Measurements from ENCODE around the gene MAD1L1.

The MAD1L1 gene

GRCh38 chr7:1916601-1916970 lies 316.2 kb downstream of the MAD1L1 start:
- no peak for DNase-seq (ENCODE audit: low read depth in 3 of 3)

GRCh38 chr7:1915956-1916600 lies 316.7 kb downstream of the MAD1L1 start:
- DNase-seq (ENCODE audit: low read depth in 3 of 3): no peak

- no peak for DNase-seq (ENCODE audit: low read depth in 3 of 3)
These were observed 317.4 kb downstream of the MAD1L1 start for GRCh38 chr7:1915326-1915725.

GRCh38 chr7:1914743-1915142 lies 318.0 kb downstream of the MAD1L1 start:
- no peak for DNase-seq (ENCODE audit: low read depth in 3 of 3)

- no peak for DNase-seq (ENCODE audit: low read depth in 3 of 3)
These were observed 318.4 kb downstream of the MAD1L1 start for GRCh38 chr7:1914321-1914720.

- no peak for DNase-seq (ENCODE audit: low read depth in 3 of 3)
These were observed 319.1 kb downstream of the MAD1L1 start for GRCh38 chr7:1913466-1914282.

- DNase-seq (ENCODE audit: low read depth in 3 of 3): no peak
These were observed 319.9 kb downstream of the MAD1L1 start for GRCh38 chr7:1912593-1913465.

- DNase-seq (ENCODE audit: low read depth in 3 of 3): no peak
These were observed 321.2 kb downstream of the MAD1L1 start for GRCh38 chr7:1911571-1911970.

- DNase-seq (ENCODE audit: low read depth in 3 of 3): no peak
These were observed 321.9 kb downstream of the MAD1L1 start for GRCh38 chr7:1910827-1911226.

GRCh38 chr7:1910081-1910685 lies 322.6 kb downstream of the MAD1L1 start:
- no peak for DNase-seq (ENCODE audit: low read depth in 3 of 3)

GRCh38 chr7:1909476-1909875 lies 323.3 kb downstream of the MAD1L1 start:
- no peak for DNase-seq (ENCODE audit: low read depth in 3 of 3)

GRCh38 chr7:1908823-1909420 lies 323.8 kb downstream of the MAD1L1 start:
- no peak for DNase-seq (ENCODE audit: low read depth in 3 of 3)

GRCh38 chr7:1907751-1908365 lies 324.9 kb downstream of the MAD1L1 start:
- no peak for DNase-seq (ENCODE audit: low read depth in 3 of 3)

- no peak for DNase-seq (ENCODE audit: low read depth in 3 of 3)
These were observed 325.6 kb downstream of the MAD1L1 start for GRCh38 chr7:1906988-1907745.

GRCh38 chr7:1906087-1906830 lies 326.5 kb downstream of the MAD1L1 start:
- DNase-seq (ENCODE audit: low read depth in 3 of 3): no peak

GRCh38 chr7:1902231-1902855 lies 330.4 kb downstream of the MAD1L1 start:
- DNase-seq (ENCODE audit: low read depth in 3 of 3): no peak

GRCh38 chr7:1901431-1902210 lies 331.1 kb downstream of the MAD1L1 start:
- DNase-seq (ENCODE audit: low read depth in 3 of 3): no peak

GRCh38 chr7:1900847-1901246 lies 331.9 kb downstream of the MAD1L1 start:
- DNase-seq (ENCODE audit: low read depth in 3 of 3): no peak
